Activated CD8-positive, alpha-beta T cell treated with anti-CD3 and anti-CD28 coated beads for 36 hours (primary cell): ENCODE results near the gene SPECC1L. TPM values are rescaled to one million over a fixed set of nuclear protein-coding genes. Genes with fewer than 3 reads are reported as not detected.

ENCODE experiments used
- ATAC-seq: fragments of 200-7000 bp; cut with Tn5 transposase; one replicate; pipeline ENCODE4 v1.10.0; 2021; ENCODE audit warnings: mild to moderate bottlenecking, moderate library complexity
- CTCF ChIA-PET: fragments of 350-600 bp; sonication (Branson Sonifier 250); formaldehyde crosslinking; loops from one replicate; lab custom pipeline; 2021; ENCODE audit warnings: antibody characterized with exemption; lab: Charles Lee
- POLR2A ChIA-PET: fragments of 350-600 bp; sonication (Branson Sonifier 250); formaldehyde crosslinking; loops from one replicate; lab custom pipeline; 2021; ENCODE audit warnings: antibody characterized with exemption; lab: Charles Lee
- DNase-seq: peaks from one replicate; pipeline ENCODE4 v3.0.0-alpha.2; 2020
- H3K27ac Mint-ChIP-seq: one replicate; pipeline ENCODE4 v1.8.0; 2021; ENCODE audit warnings: mild to moderate bottlenecking, mixed read lengths
- H3K27me3 Mint-ChIP-seq: one replicate; pipeline ENCODE4 v1.8.0; 2021; ENCODE audit warnings: mixed read lengths
- H3K36me3 Mint-ChIP-seq: one replicate; pipeline ENCODE4 v1.8.0; 2021; ENCODE audit warnings: low read depth, mixed read lengths
- H3K4me1 Mint-ChIP-seq: one replicate; pipeline ENCODE4 v1.8.0; 2021; ENCODE audit warnings: low read depth, mixed read lengths
- H3K4me3 Mint-ChIP-seq: one replicate; pipeline ENCODE4 v1.8.0; 2021; ENCODE audit warnings: mild to moderate bottlenecking, moderate library complexity, mixed read lengths
- H3K9me3 Mint-ChIP-seq: one replicate; pipeline ENCODE4 v1.8.0; 2021; ENCODE audit warnings: mixed read lengths
- intact Hi-C: fragments of 100-400 bp; cut with micrococcal nuclease; formaldehyde crosslinking; loops from one replicate; pipeline ENCODE4 v1.10.0; 2022
- total RNA-seq, 2 experiments: library from RNA; stranded (reverse); gene quantifications; one replicate each; pipeline ENCODE4 v1.2.3, GENCODE V29; 2021
- TF ChIP-seq, protein P1 (sequence below): fragments of 200-600 bp; IDR thresholded peaks from one replicate; pipeline ENCODE4 v1.8.0; 2022; ENCODE audit warnings: antibody characterized with exemption, mild to moderate bottlenecking

The SPECC1L gene
- total RNA-seq, 2 experiments from 2014 or later, result 38.9 to 39.0 TPM

- POLR2A ChIA-PET, result interaction anchor here (0.8 to 1.7 kb wide), 16 partner anchors 8 to 128 kb away, joined by 3 to 9 read pairs (median 4); partner anchors contain the start of gene GUCD1
- CTCF ChIA-PET, result interaction anchor here (0.8 to 4.4 kb wide), 9 partner anchors 9 to 128 kb away, joined by 3 to 28 read pairs (median 4); partner anchors contain the start of gene GUCD1
- TF ChIP-seq, protein P1, sequence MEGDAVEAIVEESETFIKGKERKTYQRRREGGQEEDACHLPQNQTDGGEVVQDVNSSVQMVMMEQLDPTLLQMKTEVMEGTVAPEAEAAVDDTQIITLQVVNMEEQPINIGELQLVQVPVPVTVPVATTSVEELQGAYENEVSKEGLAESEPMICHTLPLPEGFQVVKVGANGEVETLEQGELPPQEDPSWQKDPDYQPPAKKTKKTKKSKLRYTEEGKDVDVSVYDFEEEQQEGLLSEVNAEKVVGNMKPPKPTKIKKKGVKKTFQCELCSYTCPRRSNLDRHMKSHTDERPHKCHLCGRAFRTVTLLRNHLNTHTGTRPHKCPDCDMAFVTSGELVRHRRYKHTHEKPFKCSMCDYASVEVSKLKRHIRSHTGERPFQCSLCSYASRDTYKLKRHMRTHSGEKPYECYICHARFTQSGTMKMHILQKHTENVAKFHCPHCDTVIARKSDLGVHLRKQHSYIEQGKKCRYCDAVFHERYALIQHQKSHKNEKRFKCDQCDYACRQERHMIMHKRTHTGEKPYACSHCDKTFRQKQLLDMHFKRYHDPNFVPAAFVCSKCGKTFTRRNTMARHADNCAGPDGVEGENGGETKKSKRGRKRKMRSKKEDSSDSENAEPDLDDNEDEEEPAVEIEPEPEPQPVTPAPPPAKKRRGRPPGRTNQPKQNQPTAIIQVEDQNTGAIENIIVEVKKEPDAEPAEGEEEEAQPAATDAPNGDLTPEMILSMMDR, result no peak
- Mint-ChIP-seq H3K4me3 (peak overlapping the region; percentile 93), H3K27me3 (peaks cover 3% of the 10 kb centered on the region), H3K27ac (peak overlapping the region; percentile 98), H3K4me1 (peaks cover 49% of the 10 kb centered on the region), H3K36me3 (peaks cover 18% of the 10 kb centered on the region), H3K9me3 (no peaks in the 10 kb centered on the region)
- ATAC-seq, result peak; percentile 0
- peak; percentile 60 for DNase-seq
- intact Hi-C loops, result loop anchor here (5.0 kb wide), 1 partner anchor 75 kb away; no protein-coding TSS in a partner anchor
These were observed 156.3 kb downstream of the SPECC1L start for GRCh38 chr22:24426851-24427499.

DNA sequence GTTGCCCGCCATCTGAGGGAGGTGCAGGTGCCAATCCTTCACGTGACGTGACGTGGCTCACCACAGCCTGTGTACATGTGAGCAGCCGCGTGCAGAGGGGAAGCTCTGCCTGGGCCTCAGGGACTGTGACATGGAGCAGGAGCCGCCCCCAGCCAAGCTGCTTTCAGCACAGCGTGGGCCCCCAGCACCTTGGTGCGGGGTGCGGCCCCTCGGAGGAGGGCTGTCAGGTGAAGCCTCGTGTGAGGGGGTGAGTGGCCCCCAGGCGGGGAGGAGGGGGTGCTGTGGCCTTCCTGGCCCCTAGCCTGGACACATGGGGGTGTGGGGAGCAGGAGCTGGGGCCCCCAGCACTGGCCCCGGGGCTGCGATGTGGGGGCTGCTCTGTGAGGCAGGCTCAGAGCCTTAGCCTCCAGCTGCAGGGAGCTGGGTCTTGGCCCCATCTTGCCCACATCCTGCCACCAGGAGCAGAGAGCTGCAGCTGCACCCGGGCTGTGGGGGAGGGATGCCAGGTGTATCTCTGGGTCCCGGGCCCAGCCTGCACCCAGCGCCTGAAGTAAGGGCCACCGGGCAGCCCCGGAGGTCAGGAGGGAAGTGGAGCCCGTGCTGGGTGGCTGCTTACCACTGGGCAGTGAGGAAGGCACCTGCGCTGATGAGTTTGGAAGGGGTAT is 157.0 kb downstream of the SPECC1L start, which contains the start of gene ADORA2A:
Gene ADORA2A, plus strand, starts transcription at position 100 of the 665 bp plus-strand sequence. CDS start 5,806 bp downstream, outside the sequence.
- DNase-seq (peak; percentile 97), ATAC-seq (peak; percentile 73)
- peaks cover 55% of the 10 kb centered on the region for H3K4me1 Mint-ChIP-seq
- peaks cover 24% of the 10 kb centered on the region for H3K36me3 Mint-ChIP-seq
- peak within 1 kb of the TSS; percentile 98 for H3K27ac Mint-ChIP-seq
- CTCF ChIA-PET, result interaction anchor here (0.8 to 4.4 kb wide), 8 partner anchors 11 to 127 kb away, joined by 3 to 28 read pairs (median 4); partner anchors contain the start of gene GUCD1
- H3K4me3 Mint-ChIP-seq, result peak within 1 kb of the TSS; percentile 93
- no peaks in the 10 kb centered on the region for H3K9me3 Mint-ChIP-seq
- intact Hi-C loops, result loop anchor here (5.0 kb wide), 1 partner anchor 75 kb away; no protein-coding TSS in a partner anchor
- POLR2A ChIA-PET, result interaction anchor here (0.6 to 1.7 kb wide), 16 partner anchors 9 to 156 kb away, joined by 3 to 8 read pairs (median 4); partner anchors contain the start of gene GUCD1
- TF ChIP-seq, protein P1, result no peak
- H3K27me3 Mint-ChIP-seq, result peaks cover under 1% of the 10 kb centered on the region

- peaks cover 65% of the 10 kb centered on the region for H3K4me1 Mint-ChIP-seq
- no peak for ATAC-seq
- H3K36me3 Mint-ChIP-seq, result peaks cover 32% of the 10 kb centered on the region
- peak overlapping the region; percentile 93 for H3K4me3 Mint-ChIP-seq
- CTCF ChIA-PET, result interaction anchor here (0.7 to 4.4 kb wide), 4 partner anchors 7 to 98 kb away, joined by 3 to 28 read pairs (median 4); no protein-coding TSS in a partner anchor
- H3K27ac Mint-ChIP-seq, result peak overlapping the region; percentile 98
- no peaks in the 10 kb centered on the region for H3K27me3 Mint-ChIP-seq
- no peak for DNase-seq
- POLR2A ChIA-PET, result interaction anchor here (0.6 to 1.7 kb wide), 3 partner anchors 8 to 113 kb away, joined by 3 to 8 read pairs (median 6); no protein-coding TSS in a partner anchor
- H3K9me3 Mint-ChIP-seq, result no peaks in the 10 kb centered on the region
- intact Hi-C loops, result loop anchor here (5.0 kb wide), 1 partner anchor 73 kb away; no protein-coding TSS in a partner anchor
- TF ChIP-seq, protein P1, result no peak
These were observed 158.2 kb downstream of the SPECC1L start for GRCh38 chr22:24428751-24429410.

- TF ChIP-seq, protein P1, result no peak
- peaks cover 73% of the 10 kb centered on the region for H3K4me1 Mint-ChIP-seq
- H3K9me3 Mint-ChIP-seq, result no peaks in the 10 kb centered on the region
- H3K27me3 Mint-ChIP-seq, result no peaks in the 10 kb centered on the region
- ATAC-seq, result peak; percentile 26
- H3K36me3 Mint-ChIP-seq, result peaks cover 36% of the 10 kb centered on the region
- H3K27ac Mint-ChIP-seq, result peak overlapping the region; percentile 98
- ChIA-PET CTCF (interaction anchor here (0.7 to 1.5 kb wide), 4 partner anchors 8 to 97 kb away, joined by 3 to 5 read pairs (median 4); no protein-coding TSS in a partner anchor), POLR2A (interaction anchor here (0.6 to 1.5 kb wide), 5 partner anchors 14 to 127 kb away, joined by 3 to 6 read pairs (median 3); no protein-coding TSS in a partner anchor)
- intact Hi-C loops, result loop anchor here (5.0 kb wide), 2 partner anchors 58 to 73 kb away; no protein-coding TSS in a partner anchor
- peak; percentile 92 for DNase-seq
- peak overlapping the region; percentile 93 for H3K4me3 Mint-ChIP-seq
These were observed 159.1 kb downstream of the SPECC1L start for GRCh38 chr22:24429411-24430365.
